Stomach smooth muscle (tissue), 2 donors: ENCODE measurements around the gene KATNIP.

Experiments used
- H3K27ac ChIP-seq: one replicate; pipeline ENCODE4 v1.7.0; 2013; ENCODE audit warnings: mild to moderate bottlenecking, low read length, inconsistent platforms
- H3K27me3 ChIP-seq, 2 donors: one replicate each; pipeline ENCODE4 v1.7.0; 2013; ENCODE audit warnings: low read length in 2 of 2; ENCODE audit not compliant: insufficient read depth in 2 of 2, control insufficient read depth in 1 of 2
- H3K36me3 ChIP-seq, 2 donors: one replicate each; pipeline ENCODE4 v1.7.0; 2013; ENCODE audit warnings: low read length in 2 of 2; ENCODE audit not compliant: control insufficient read depth in 2 of 2, insufficient read depth in 2 of 2
- H3K4me1 ChIP-seq: one replicate; pipeline ENCODE4 v1.7.0; 2013; ENCODE audit warnings: low read length; ENCODE audit not compliant: control insufficient read depth, insufficient read depth
- H3K4me3 ChIP-seq, 2 donors: one replicate each; pipeline ENCODE4 v1.7.0; 2013; ENCODE audit warnings: low read length in 2 of 2
- H3K9ac ChIP-seq, 2 donors: one replicate each; pipeline ENCODE4 v1.7.0; 2013; ENCODE audit warnings: low read length in 2 of 2, mild to moderate bottlenecking in 1 of 2
- H3K9me3 ChIP-seq, 2 donors: one replicate each; pipeline ENCODE4 v1.7.0; 2013; ENCODE audit warnings: low read length in 2 of 2; ENCODE audit not compliant: control insufficient read depth in 2 of 2
- donor health status: healthy.
- donor health status: Pancreatic carcinoma.

The KATNIP gene

DNA sequence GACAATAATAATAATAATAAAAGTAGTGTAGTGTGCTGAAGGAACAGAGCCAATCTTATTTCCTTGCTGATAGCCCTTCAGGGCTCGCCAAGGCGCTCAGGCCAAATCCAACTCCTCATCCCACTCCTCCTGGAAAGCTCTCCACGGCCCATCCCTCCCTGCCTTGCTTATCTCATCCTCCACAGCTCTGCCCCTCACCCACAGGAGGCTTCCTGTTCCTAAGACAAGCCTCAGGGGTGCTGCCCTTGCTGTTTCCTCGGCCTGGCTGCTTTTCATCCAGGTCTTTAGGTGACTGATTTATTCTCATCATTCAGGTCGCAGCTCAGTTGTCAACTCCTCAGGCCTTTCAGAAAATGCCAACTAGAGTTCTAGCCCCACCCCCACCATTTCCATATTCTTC lies 11.4 kb upstream of the KATNIP start:
- no peaks in the 10 kb centered on the region for H3K4me1 ChIP-seq
- H3K36me3 ChIP-seq, result peaks cover 67 to 73% of the 10 kb centered on the region in 2 donors
- H3K4me3 ChIP-seq, result no peak overlapping the region
- no peaks in the 10 kb centered on the region for H3K9me3 ChIP-seq
- no peak overlapping the region for H3K9ac ChIP-seq
- no peaks in the 10 kb centered on the region for H3K27me3 ChIP-seq
- H3K27ac ChIP-seq, result no peak overlapping the region

DNA sequence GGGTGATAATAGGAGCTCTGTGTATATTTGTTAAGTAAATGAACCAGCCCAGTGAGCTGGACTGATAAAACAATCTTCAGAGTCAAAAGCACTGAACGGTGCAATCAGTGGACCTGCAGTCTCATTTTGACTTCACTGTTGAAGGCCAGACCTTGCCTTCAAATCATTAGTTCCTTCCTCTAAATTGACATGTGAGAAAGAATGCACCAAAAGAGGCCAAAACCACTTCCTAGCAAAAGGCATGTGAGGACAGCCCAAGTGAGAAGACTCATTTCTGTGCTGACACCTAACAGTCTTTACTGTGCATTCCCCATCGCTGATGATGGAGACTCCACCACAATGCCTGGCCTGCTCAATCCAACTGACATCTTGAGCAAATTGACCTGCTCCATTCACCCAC lies 10.8 kb upstream of the KATNIP start:
- Histone ChIP-seq H3K27ac (no peak overlapping the region), H3K36me3 (peaks cover 69 to 75% of the 10 kb centered on the region in 2 donors), H3K4me1 (no peaks in the 10 kb centered on the region), H3K9ac (no peak overlapping the region), H3K27me3 (no peaks in the 10 kb centered on the region), H3K9me3 (no peaks in the 10 kb centered on the region), H3K4me3 (no peak overlapping the region)

DNA sequence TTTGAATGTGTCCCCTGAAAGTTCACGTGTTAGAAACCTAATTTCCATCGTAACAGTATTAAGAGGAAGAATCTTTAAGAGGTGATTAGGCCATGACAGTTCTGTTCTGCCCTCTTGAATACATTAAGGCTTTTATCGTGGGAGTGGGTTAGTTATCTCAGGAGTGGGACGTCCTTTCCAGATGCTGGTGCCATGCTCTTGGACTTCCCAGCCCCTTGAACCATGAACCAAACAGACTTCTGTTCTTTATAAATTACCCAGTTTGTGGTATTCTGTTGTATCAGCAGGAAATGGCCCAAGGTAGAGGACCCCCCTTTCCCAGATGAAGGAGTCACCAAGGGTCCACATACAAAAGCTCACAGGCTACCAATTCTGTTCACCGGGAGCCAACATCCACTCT lies 10.3 kb upstream of the KATNIP start:
- H3K4me1 ChIP-seq, result no peaks in the 10 kb centered on the region
- H3K27ac ChIP-seq, result no peak overlapping the region
- H3K4me3 ChIP-seq, result no peak overlapping the region
- H3K9ac ChIP-seq, result no peak overlapping the region
- H3K27me3 ChIP-seq, result no peaks in the 10 kb centered on the region
- H3K36me3 ChIP-seq, result peaks cover 69 to 76% of the 10 kb centered on the region in 2 donors
- no peaks in the 10 kb centered on the region for H3K9me3 ChIP-seq

DNA sequence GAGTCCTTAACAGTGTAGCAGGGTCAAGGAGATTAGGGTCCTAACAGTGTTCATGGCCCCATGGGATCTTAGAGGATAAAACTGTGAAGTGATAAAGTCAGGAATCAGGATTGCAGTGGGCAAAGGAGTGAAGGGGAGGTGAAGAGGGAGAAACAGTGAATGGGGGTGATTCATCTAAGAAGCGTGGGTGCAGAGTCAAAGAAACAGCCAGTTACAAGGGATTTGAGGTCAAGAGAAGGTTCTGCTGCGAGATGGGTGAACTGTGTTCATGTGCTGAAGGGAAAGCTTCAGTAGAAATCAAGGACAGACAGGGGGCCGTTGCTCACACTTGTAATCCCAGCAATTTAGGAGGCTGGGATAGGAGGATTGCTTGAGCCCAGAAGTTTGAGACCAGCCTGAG lies 6.1 kb upstream of the KATNIP start:
- Histone ChIP-seq H3K36me3 (peaks cover 52 to 55% of the 10 kb centered on the region in 2 donors), H3K4me3 (no peak overlapping the region), H3K27me3 (no peaks in the 10 kb centered on the region), H3K9ac (no peak overlapping the region), H3K27ac (no peak overlapping the region), H3K9me3 (no peaks in the 10 kb centered on the region), H3K4me1 (peaks cover 18% of the 10 kb centered on the region)

DNA sequence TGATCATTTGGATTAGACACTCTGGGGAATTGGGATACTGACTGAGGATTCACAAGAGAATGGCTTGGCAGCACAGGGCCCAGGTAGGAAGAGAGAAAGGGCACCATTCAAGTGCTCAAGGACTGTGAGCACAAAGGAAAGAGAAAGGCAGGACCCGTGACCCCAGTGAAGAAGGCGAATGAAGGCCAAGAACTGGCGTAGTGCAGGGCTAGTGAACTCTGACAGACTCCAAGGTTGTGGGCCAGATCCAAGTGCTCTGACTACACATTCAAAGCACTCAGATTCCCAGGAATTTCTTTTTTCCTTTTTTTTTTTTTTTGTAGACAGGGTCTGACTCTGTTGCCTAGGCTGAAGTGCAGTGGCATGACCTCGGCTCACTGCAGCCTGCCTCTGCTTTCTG lies 5.3 kb upstream of the KATNIP start:
- H3K27ac ChIP-seq, result no peak overlapping the region

DNA sequence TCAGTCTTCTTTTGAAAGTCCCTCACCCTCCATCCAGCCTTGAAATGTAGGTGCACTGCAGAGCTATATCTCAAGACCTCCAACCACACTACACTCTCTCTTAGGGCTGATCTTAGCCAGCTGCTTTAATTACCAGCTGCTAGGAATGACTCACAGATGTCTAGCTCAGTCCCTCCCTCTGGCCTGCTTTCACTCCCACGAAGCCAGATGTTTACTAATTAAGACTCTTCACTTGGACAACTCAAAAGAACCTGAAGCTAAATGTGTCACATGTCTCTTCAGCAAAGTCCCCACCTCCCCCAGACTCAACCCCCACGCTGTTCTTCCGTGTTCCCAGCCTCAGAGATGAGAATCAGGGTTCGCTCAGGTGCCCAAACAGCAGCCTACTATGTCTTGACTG lies 2.8 kb upstream of the KATNIP start:
- no peaks in the 10 kb centered on the region for H3K27me3 ChIP-seq
- H3K4me3 ChIP-seq, result peak overlapping the region in 1 of 2 donors; percentile 22
- peaks cover 24 to 30% of the 10 kb centered on the region in 2 donors for H3K36me3 ChIP-seq
- peaks cover 31% of the 10 kb centered on the region for H3K4me1 ChIP-seq
- no peak overlapping the region for H3K27ac ChIP-seq
- peak overlapping the region in 1 of 2 donors; percentile 13 for H3K9ac ChIP-seq
- H3K9me3 ChIP-seq, result no peaks in the 10 kb centered on the region

More for the DNA sequence above, 5.3 kb upstream of the KATNIP start:
- no peaks in the 10 kb centered on the region for H3K9me3 ChIP-seq
- peaks cover 45 to 47% of the 10 kb centered on the region in 2 donors for H3K36me3 ChIP-seq
- no peak overlapping the region for H3K9ac ChIP-seq
- no peaks in the 10 kb centered on the region for H3K27me3 ChIP-seq
- H3K4me3 ChIP-seq, result no peak overlapping the region
- H3K4me1 ChIP-seq, result peaks cover 21% of the 10 kb centered on the region

DNA sequence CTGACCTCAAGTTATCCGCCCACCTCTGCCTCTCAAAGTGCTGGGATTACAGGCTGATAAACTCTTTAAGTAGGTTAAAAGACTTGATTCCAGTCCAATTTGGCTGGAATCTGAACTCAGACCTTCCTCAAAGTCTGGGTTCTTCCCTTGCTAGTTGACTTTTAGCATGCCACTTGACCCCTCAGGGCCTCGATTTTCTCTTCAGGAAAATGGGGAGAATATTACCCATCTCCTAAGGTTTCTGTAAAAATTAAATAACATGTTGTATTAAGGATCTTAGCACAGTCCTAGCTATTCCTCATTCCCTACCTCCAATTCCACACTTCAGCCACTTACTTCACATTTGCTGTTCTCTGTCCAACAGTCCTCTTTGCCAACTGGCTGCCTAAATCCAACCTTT lies 2.1 kb upstream of the KATNIP start:
- Histone ChIP-seq H3K27me3 (no peaks in the 10 kb centered on the region), H3K4me3 (no peak overlapping the region), H3K4me1 (peaks cover 31% of the 10 kb centered on the region), H3K27ac (no peak overlapping the region), H3K9ac (no peak overlapping the region), H3K36me3 (peaks cover 19 to 23% of the 10 kb centered on the region in 2 donors), H3K9me3 (no peaks in the 10 kb centered on the region)

DNA sequence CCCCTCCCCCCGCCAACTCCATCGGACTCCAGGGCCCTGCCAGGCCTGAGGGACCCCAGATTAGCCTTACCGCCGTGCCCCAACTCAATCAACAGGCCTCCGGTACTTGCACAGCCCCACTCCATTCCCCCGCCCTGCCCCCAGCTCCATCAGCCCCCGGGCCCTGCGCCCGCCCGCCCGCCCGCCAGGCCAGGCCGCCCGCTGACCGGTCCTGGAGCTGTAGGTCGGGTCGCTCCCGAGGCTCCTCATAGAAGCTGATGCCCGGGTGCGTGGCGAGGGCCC lies 539 bp upstream of the KATNIP start:
- peaks cover 31% of the 10 kb centered on the region for H3K4me1 ChIP-seq
- no peaks in the 10 kb centered on the region for H3K27me3 ChIP-seq
- peak overlapping the region; percentile 96 to 100 for H3K4me3 ChIP-seq
- peaks cover 4 to 9% of the 10 kb centered on the region in 2 donors for H3K36me3 ChIP-seq
- peak overlapping the region; percentile 66 to 84 for H3K9ac ChIP-seq
- H3K9me3 ChIP-seq, result no peaks in the 10 kb centered on the region
- H3K27ac ChIP-seq, result peak overlapping the region; percentile 31

DNA sequence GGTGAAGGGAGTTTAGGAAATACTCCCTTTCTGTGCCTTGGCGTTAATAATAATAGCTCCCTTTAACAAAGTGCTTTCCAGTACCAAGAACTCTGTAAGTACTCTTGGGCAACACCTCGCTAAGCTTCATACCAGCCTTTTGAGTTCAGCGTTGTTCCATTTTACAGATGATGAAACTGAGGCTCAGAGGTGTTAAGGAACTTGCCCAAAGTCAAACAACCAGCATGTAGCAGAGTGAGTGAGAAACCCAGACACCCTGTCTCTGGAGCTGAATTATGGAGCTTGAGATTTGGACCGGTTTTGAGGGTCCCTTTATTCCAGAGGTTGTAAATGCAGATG lies 607 bp downstream of the KATNIP start:
- peak overlapping the region; percentile 74 for H3K27ac ChIP-seq
- H3K27me3 ChIP-seq, result no peaks in the 10 kb centered on the region
- H3K4me3 ChIP-seq, result peak overlapping the region; percentile 97 to 100
- no peaks in the 10 kb centered on the region for H3K36me3 ChIP-seq
- peak overlapping the region; percentile 93 to 98 for H3K9ac ChIP-seq
- no peaks in the 10 kb centered on the region for H3K9me3 ChIP-seq
- H3K4me1 ChIP-seq, result peaks cover 31% of the 10 kb centered on the region

DNA sequence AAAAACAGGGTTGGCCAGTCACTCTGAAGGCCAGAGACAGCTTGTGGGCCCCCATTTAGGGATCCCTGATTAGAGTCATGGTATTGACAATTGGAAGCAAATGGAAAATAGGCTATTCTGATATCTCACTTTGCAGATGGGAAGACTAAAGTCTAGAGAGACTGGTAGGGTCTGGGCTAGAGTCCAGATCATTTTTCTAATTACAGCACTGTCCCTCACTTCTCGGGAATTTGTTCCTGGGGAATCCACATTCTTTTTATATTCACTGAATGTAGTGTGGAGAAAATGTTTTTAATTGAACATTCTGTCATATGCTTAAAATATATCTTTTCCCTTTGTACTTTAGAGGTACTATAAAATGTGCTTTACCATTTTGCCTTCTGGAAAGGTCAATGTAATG lies 1.1 kb downstream of the KATNIP start:
- H3K9ac ChIP-seq, result peak overlapping the region in 1 of 2 donors; percentile 98
- H3K4me3 ChIP-seq, result peak overlapping the region in 1 of 2 donors; percentile 100
- H3K27me3 ChIP-seq, result no peaks in the 10 kb centered on the region
- H3K36me3 ChIP-seq, result no peaks in the 10 kb centered on the region
- no peaks in the 10 kb centered on the region for H3K9me3 ChIP-seq
- H3K4me1 ChIP-seq, result peaks cover 31% of the 10 kb centered on the region
- no peak overlapping the region for H3K27ac ChIP-seq

DNA sequence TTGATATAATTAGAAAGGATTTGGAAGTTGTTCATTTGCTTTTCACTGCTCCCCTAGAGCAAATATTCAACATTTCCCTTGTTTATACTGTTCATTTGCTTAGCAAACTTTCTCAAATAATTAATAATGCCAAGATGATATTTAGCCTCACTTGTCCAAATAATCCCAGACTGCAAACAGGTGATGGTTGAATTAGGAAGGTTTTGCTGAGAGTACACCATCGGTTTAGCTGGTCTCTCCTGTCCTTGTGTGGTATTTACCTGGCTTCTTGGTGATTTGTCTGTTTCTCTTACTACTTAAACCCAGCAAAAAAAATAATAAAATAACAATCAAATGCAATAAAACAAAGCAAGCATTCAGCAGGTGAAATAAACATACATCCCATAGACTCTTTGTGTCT lies 6.5 kb downstream of the KATNIP start:
- H3K4me1 ChIP-seq, result no peaks in the 10 kb centered on the region
- H3K4me3 ChIP-seq, result no peak overlapping the region
- no peak overlapping the region for H3K9ac ChIP-seq
- no peaks in the 10 kb centered on the region for H3K9me3 ChIP-seq
- H3K27me3 ChIP-seq, result no peaks in the 10 kb centered on the region
- H3K27ac ChIP-seq, result no peak overlapping the region
- H3K36me3 ChIP-seq, result peaks cover 0 to 2% of the 10 kb centered on the region in 2 donors

DNA sequence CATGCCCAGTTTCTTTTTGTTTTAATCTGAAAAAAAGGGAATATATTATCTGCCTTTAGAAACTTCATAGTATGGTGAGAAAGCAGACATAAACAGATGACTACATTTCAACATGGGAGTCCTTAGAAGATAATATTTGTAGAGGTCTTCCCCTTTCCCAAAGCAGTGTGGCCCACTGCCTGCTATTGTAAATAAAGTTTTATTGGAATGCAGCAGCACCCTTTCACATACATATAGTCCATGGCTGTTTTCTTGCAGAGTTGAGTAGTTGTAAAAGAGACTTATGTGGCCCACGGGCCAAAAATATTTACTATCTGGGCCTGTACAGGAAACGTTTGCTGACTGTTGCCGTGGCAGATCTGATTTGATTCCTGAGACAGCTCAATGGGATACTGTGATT lies 8.5 kb downstream of the KATNIP start:
- Histone ChIP-seq H3K27me3 (no peaks in the 10 kb centered on the region), H3K9me3 (no peaks in the 10 kb centered on the region), H3K27ac (no peak overlapping the region), H3K9ac (no peak overlapping the region), H3K4me3 (no peak overlapping the region), H3K36me3 (peaks cover 0 to 2% of the 10 kb centered on the region in 2 donors), H3K4me1 (no peaks in the 10 kb centered on the region)
